SU-DHL-6 (cell line): ENCODE results near the gene YIPF5.

Experiments
- CTCF ChIP-seq: fragments of 200-600 bp; sonication (generic); IDR thresholded peaks from one replicate; pipeline ENCODE4 v1.5.1; 2017; ENCODE audit warnings: antibody characterized with exemption, mild to moderate bottlenecking, low read length, moderate library complexity; ENCODE audit not compliant: insufficient read depth, poor library complexity, severe bottlenecking
- EZH2phosphoT487 ChIP-seq: fragments of 200-600 bp; sonication (generic), shearing (Covaris generic); conservative IDR thresholded peaks from 2 replicates; pipeline ENCODE4 v1.6.1; 2018; ENCODE audit warnings: mild to moderate bottlenecking, antibody characterized with exemption, low read length, moderate library complexity, mixed read lengths

GRCh38 chr5:144114571-144114970 lies 55.9 kb downstream of the YIPF5 start:
- TF ChIP-seq CTCF (no peak), EZH2phosphoT487 (no peak)
